Subcutaneous abdominal adipose tissue (tissue), 5 donors: ENCODE results near the gene PAF1.

ENCODE experiments used
- H3K27ac ChIP-seq: one replicate; pipeline ENCODE4 v1.7.0; 2013; ENCODE audit warnings: low read depth, mild to moderate bottlenecking, inconsistent platforms, low read length, moderate library complexity
- H3K27me3 ChIP-seq, 5 donors: one replicate each; pipeline ENCODE4 v1.7.0; 2013; ENCODE audit warnings: low read length in 5 of 5, inconsistent platforms in 1 of 5; ENCODE audit not compliant: control insufficient read depth in 5 of 5, insufficient read depth in 4 of 5
- H3K36me3 ChIP-seq, 5 donors: one replicate each; pipeline ENCODE4 v1.7.0; 2013; ENCODE audit warnings: low read length in 5 of 5; ENCODE audit not compliant: control insufficient read depth in 5 of 5, insufficient read depth in 5 of 5
- H3K4me1 ChIP-seq, 5 donors: one replicate each; pipeline ENCODE4 v1.7.0; 2013; ENCODE audit warnings: low read length in 5 of 5, mild to moderate bottlenecking in 3 of 5, moderate library complexity in 1 of 5; ENCODE audit not compliant: control insufficient read depth in 5 of 5, insufficient read depth in 5 of 5
- H3K4me3 ChIP-seq, 5 donors: one replicate each; pipeline ENCODE4 v1.7.0; 2013; ENCODE audit warnings: low read length in 5 of 5, low read depth in 1 of 5
- H3K9ac ChIP-seq, 5 donors: one replicate each; pipeline ENCODE4 v1.7.0; 2013; ENCODE audit warnings: low read length in 5 of 5, mild to moderate bottlenecking in 4 of 5, moderate library complexity in 3 of 5
- H3K9me3 ChIP-seq, 5 donors: one replicate each; pipeline ENCODE4 v1.7.0; 2013; ENCODE audit warnings: low read length in 5 of 5; ENCODE audit not compliant: control insufficient read depth in 5 of 5
- donor health status: healthy.
- donor health status: healthy.
- donor health status: healthy.
- donor health status: healthy.
- donor health status: healthy.

The PAF1 gene

GRCh38 chr19:39411081-39411831, 20.4 kb upstream of the PAF1 start:
- H3K9me3 ChIP-seq = no peaks in the 10 kb centered on the region
- peak overlapping the region; percentile 99 for H3K27ac ChIP-seq
- H3K27me3 ChIP-seq = peaks cover 0 to 4% (median 0%) of the 10 kb centered on the region in 5 donors
- H3K4me1 ChIP-seq = peaks cover 22 to 53% (median 45%) of the 10 kb centered on the region in 5 donors
- H3K9ac ChIP-seq = peak overlapping the region in 4 of 5 donors; percentile 49 to 61 (median 50)
- H3K4me3 ChIP-seq = peak overlapping the region; percentile 65 to 100 (median 99)
- peaks cover 0 to 27% (median 21%) of the 10 kb centered on the region in 5 donors for H3K36me3 ChIP-seq

GRCh38 chr19:39410831-39411080, 19.9 kb upstream of the PAF1 start:
- peak overlapping the region; percentile 65 to 100 (median 99) for H3K4me3 ChIP-seq
- peaks cover 22 to 53% (median 46%) of the 10 kb centered on the region in 5 donors for H3K4me1 ChIP-seq
- H3K36me3 ChIP-seq = peaks cover 0 to 24% (median 20%) of the 10 kb centered on the region in 5 donors
- H3K27me3 ChIP-seq = peaks cover 0 to 4% (median 0%) of the 10 kb centered on the region in 5 donors
- peak overlapping the region; percentile 12 to 66 (median 49) for H3K9ac ChIP-seq
- H3K9me3 ChIP-seq = no peaks in the 10 kb centered on the region
- peak overlapping the region; percentile 99 for H3K27ac ChIP-seq

- peak overlapping the region; percentile 12 to 66 (median 49) for H3K9ac ChIP-seq
- H3K27me3 ChIP-seq = peaks cover 0 to 4% (median 0%) of the 10 kb centered on the region in 5 donors
- no peaks in the 10 kb centered on the region for H3K9me3 ChIP-seq
- peak overlapping the region; percentile 65 to 100 (median 99) for H3K4me3 ChIP-seq
- H3K27ac ChIP-seq = peak overlapping the region; percentile 99
- H3K4me1 ChIP-seq = peaks cover 22 to 53% (median 46%) of the 10 kb centered on the region in 5 donors
- H3K36me3 ChIP-seq = peaks cover 0 to 22% (median 20%) of the 10 kb centered on the region in 5 donors
Observed at GRCh38 chr19:39410017-39410830, 19.3 kb upstream of the PAF1 start.

- Histone ChIP-seq H3K9me3 (no peaks in the 10 kb centered on the region), H3K4me1 (peaks cover 20 to 53% (median 42%) of the 10 kb centered on the region in 5 donors), H3K36me3 (peaks cover 0 to 22% (median 20%) of the 10 kb centered on the region in 5 donors), H3K9ac (peak overlapping the region; percentile 93 to 100 (median 100)), H3K27me3 (peaks cover 0 to 4% (median 0%) of the 10 kb centered on the region in 5 donors), H3K4me3 (peak overlapping the region; percentile 98 to 100 (median 99)), H3K27ac (peak overlapping the region; percentile 99)
Observed at GRCh38 chr19:39409208-39410016, 18.5 kb upstream of the PAF1 start.

- peak overlapping the region; percentile 93 to 100 (median 100) for H3K9ac ChIP-seq
- peaks cover 0 to 22% (median 20%) of the 10 kb centered on the region in 5 donors for H3K36me3 ChIP-seq
- H3K9me3 ChIP-seq = no peaks in the 10 kb centered on the region
- H3K4me3 ChIP-seq = peak overlapping the region; percentile 98 to 100 (median 99)
- H3K27ac ChIP-seq = peak overlapping the region; percentile 99
- H3K4me1 ChIP-seq = peaks cover 14 to 50% (median 38%) of the 10 kb centered on the region in 5 donors
- H3K27me3 ChIP-seq = peaks cover 0 to 4% (median 0%) of the 10 kb centered on the region in 5 donors
Observed at GRCh38 chr19:39408392-39409207, 17.7 kb upstream of the PAF1 start.

GRCh38 chr19:39407660-39408391, 16.9 kb upstream of the PAF1 start:
- Histone ChIP-seq H3K36me3 (peaks cover 0 to 22% (median 20%) of the 10 kb centered on the region in 5 donors), H3K27me3 (peaks cover 0 to 4% (median 0%) of the 10 kb centered on the region in 5 donors), H3K9ac (peak overlapping the region; percentile 93 to 100 (median 100)), H3K4me1 (peaks cover 17 to 50% (median 38%) of the 10 kb centered on the region in 5 donors), H3K4me3 (peak overlapping the region; percentile 98 to 100 (median 99)), H3K9me3 (no peaks in the 10 kb centered on the region), H3K27ac (peak overlapping the region; percentile 99)

- peak overlapping the region; percentile 98 to 100 (median 99) for H3K4me3 ChIP-seq
- H3K36me3 ChIP-seq = peaks cover 0 to 22% (median 20%) of the 10 kb centered on the region in 5 donors
- H3K27me3 ChIP-seq = peaks cover 0 to 4% (median 0%) of the 10 kb centered on the region in 5 donors
- H3K27ac ChIP-seq = peak overlapping the region; percentile 99
- H3K4me1 ChIP-seq = peaks cover 19 to 51% (median 39%) of the 10 kb centered on the region in 5 donors
- no peaks in the 10 kb centered on the region for H3K9me3 ChIP-seq
- peak overlapping the region; percentile 93 to 100 (median 100) for H3K9ac ChIP-seq
Observed at GRCh38 chr19:39407410-39407659, 16.4 kb upstream of the PAF1 start.

- no peaks in the 10 kb centered on the region for H3K27me3 ChIP-seq
- peaks cover 0 to 22% (median 20%) of the 10 kb centered on the region in 5 donors for H3K36me3 ChIP-seq
- no peaks in the 10 kb centered on the region for H3K9me3 ChIP-seq
- H3K27ac ChIP-seq = peak within 1 kb of the TSS; percentile 99
- H3K4me1 ChIP-seq = peaks cover 19 to 56% (median 44%) of the 10 kb centered on the region in 5 donors
- H3K4me3 ChIP-seq = peak within 1 kb of the TSS; percentile 98 to 100 (median 99)
- peak within 1 kb of the TSS; percentile 93 to 100 (median 100) for H3K9ac ChIP-seq
Observed at GRCh38 chr19:39406656-39407409, 15.9 kb upstream of the PAF1 start, which contains the start of gene ZFP36. TSS of gene ZFP36 (plus strand) at chr19:39406847. CDS start at chr19:39406905, 58 bp downstream.
